GM12801 (cell line): ENCODE results near the gene POLD3.

Source experiments
- TF ChIP-seq, protein P1 (sequence below): IDR thresholded peaks from one replicate; pipeline ENCODE4 v1.5.1; 2011; ENCODE audit warnings: control low read depth; ENCODE audit not compliant: insufficient read length; ENCODE audit errors: extremely low read depth

The POLD3 gene

DNA sequence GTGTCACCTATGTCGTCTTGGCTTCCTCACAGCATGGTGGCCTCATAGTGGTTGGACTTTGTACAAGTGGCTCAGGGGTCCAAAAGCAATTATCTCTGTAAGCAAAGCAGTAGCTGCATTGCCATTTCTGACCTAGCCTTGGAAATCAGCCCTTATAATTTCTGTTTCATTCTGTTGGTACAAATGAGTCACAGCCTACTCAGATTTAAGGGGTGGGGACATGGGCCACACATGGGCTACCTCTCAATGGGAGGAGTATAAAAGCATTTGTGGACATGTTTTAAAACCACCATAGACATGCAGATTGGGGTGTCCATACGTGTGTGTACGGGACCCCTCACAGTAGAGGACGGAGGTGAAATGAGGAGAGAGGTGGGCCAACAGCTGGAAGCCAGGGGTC, 97.3 kb downstream of the POLD3 start:
- TF ChIP-seq, protein P1, sequence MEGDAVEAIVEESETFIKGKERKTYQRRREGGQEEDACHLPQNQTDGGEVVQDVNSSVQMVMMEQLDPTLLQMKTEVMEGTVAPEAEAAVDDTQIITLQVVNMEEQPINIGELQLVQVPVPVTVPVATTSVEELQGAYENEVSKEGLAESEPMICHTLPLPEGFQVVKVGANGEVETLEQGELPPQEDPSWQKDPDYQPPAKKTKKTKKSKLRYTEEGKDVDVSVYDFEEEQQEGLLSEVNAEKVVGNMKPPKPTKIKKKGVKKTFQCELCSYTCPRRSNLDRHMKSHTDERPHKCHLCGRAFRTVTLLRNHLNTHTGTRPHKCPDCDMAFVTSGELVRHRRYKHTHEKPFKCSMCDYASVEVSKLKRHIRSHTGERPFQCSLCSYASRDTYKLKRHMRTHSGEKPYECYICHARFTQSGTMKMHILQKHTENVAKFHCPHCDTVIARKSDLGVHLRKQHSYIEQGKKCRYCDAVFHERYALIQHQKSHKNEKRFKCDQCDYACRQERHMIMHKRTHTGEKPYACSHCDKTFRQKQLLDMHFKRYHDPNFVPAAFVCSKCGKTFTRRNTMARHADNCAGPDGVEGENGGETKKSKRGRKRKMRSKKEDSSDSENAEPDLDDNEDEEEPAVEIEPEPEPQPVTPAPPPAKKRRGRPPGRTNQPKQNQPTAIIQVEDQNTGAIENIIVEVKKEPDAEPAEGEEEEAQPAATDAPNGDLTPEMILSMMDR: no peak

DNA sequence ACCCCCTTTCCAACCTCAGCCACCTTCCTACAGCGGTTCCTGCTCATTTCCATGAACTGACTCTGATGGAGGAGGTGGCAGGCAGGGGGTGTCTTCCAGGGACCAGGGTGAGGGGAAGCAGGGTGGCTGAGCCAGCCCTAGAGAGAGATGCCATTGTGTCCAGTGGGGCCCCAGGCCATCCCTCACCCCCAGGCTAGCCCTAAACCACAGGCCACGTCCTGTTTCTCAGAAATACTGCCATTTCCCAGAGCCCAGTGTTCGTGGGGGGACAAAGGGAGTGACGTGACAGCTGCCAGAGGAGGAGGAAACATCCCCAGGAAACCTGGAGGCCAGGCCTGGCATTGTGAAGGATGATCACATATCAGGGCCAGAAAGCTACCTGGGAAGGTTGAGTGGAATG, 99.4 kb downstream of the POLD3 start:
- TF ChIP-seq, protein P1: no peak
